Activated CD8-positive, alpha-beta memory T cell treated with anti-CD3 and anti-CD28 coated beads, Interleukin-2, amount 50 U/mL, for 4 hours (primary cell): ENCODE measurements around the gene PTGES3.
"Not testable (repeated sequence)": the region's sequence is repeated elsewhere in the genome, so short reads cannot be mapped to it uniquely, and the experiment has no call there.

Source experiments
- DNase-seq: peaks from one replicate; pipeline ENCODE4 v3.0.0-alpha.2; 2020

The PTGES3 gene, protein sequence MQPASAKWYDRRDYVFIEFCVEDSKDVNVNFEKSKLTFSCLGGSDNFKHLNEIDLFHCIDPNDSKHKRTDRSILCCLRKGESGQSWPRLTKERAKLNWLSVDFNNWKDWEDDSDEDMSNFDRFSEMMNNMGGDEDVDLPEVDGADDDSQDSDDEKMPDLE

DNA sequence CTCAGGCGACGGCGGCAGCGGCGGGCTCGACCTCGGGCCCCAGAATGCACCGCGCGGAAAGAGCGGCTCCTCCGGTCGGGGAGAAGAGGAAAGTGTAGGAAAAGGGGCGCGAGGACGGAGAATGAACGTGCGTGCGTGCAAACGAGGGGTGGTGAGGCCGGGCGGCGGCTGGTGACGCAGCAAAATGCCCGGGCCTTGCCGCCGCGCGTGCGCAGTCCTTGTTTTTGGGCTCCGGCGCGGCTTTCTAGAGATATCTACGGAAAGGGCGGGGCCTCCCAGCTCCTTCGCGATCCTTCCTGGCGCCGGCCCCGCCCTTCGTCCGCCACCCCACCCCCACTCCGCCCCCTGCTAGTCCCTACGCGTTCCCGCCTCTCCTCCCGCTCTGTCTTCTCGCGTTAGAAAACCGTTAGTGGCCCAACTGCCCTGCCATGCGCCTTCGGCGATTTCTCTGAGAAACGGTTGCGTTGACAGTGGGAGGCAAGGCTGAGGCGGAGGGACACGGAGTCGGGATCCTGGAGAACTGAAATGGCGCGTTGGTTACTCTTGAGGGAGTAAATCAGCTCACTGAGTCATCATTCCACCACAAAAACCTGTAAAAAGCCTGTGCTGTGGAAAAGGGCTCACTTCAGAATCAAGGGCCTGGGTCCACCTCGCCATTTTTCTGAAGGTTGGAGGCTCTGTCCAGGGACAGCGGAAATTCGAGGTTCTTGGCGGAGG lies at the start of gene PTGES3:
Gene PTGES3 (minus strand): TSS at position 156 of the 717 bp plus-strand sequence. CDS start 285 bp downstream, outside the sequence.
- DNase-seq, result peak; percentile 97

DNA sequence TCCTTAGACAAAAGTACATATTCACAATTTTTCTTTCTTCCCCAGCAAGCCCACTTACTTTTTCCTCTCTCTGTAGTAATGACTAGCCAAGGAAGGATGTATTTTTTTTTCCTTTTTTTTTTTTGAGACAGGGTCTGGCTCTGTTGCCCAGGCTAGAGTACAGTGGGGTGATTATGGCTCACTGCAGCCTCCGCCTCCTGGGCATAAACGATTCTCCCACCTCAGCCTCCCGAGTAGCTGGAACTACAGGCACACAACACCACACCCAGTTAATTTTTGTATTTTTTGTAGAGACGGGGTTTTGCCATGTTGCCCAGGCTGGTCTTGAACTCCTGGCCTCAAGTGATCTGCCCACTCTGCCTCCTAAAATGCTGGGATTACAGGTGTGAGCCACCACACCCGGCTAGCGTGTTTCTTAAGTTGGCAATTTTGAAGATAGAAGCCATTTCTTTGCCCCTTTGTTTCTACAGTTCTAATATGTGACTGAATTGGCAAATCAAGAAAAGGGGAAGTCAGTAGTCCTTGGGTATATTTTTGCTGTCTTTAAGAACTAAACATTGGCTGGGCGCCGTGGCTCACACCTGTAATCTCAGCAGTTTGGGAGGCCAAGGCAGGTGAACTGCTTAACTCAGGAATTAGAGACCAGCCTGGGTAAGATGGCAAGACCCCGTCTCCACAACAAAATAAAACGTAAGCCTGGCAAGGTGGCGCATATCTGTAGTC lies 40.2 kb upstream of the PTGES3 start:
- no peak for DNase-seq

DNA sequence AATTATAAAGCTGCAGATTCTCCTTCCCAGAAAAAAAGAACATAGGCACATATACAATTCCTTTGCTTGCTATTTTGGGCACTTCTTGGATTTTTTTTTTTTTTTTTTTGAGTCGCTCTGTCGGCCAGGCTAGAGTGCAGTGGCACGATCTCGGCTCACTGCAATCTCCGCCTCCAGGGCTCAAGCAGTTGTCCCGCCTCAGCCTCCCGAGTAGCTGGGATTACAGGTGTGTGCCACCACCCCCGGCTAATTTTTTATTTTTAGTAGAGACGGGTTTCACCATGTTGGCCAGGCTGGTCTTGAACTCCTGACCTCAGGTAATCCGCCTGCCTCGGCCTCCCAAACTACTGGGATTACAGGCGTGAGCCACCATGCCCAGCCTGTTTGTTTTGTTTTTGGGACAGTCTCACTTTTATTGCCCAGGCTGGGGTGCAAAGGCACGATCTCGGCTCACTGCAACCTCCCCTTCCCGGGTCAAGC lies 38.2 kb upstream of the PTGES3 start:
- not testable (repeated sequence) for DNase-seq

DNA sequence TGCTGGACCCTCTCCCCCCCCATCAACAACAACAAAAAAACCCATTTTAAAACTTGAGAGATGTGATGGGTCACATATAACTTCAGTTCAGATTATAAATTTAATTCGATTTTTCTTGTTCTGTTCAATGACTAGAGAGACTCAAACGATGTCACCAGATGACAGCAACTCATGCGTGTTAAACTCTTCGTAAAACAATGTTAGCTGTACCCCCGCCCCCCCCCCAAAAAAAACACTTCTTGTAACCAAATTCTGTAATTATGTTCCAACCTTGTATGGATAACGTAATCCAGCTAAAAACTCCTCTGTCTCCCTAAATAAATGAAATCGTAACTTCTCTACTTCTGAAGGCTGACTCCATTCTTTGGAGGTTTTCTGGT lies 37.6 kb upstream of the PTGES3 start:
- DNase-seq, result no peak

DNA sequence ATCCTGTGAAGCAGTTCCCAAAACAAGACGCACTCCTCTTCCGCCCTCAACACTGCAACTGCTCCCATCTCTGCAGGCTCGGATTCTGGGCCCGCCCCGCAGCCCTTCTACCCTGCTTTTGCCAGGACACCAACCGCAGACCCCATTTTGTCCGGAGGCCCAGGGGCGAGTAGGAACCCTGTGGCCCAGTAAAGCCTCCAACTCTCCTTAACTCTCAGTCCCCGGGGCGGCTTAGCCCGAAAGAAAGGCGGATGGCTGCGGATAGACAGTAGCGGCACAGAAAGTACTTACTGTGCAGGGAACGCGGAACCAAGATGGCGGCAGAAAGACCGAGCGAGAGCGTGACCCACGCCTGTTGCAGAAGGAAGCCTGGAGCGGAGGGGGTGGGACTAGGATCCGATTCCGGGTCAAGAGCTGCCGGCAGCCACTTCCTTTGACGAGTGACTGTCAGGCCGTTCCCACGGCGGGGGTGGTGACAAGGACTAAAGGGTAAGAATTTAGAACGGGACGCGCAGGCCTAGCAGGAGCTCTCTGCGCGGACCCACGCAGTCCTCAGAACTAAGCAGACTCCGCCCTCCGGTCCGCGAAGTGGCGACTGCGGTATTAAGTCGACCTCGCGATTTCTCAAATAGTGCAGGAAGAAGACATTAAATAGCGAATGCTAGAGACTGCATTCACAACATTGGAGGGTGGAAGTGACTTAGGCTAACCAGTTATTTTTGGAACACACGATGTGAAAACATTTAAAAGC lies 37.1 kb upstream of the PTGES3 start, which contains the start of gene NACA:
Gene NACA (minus strand): TSS at position 328 of the 751 bp plus-strand sequence. CDS start 778 bp downstream, outside the sequence.
- DNase-seq, result peak; percentile 97

DNA sequence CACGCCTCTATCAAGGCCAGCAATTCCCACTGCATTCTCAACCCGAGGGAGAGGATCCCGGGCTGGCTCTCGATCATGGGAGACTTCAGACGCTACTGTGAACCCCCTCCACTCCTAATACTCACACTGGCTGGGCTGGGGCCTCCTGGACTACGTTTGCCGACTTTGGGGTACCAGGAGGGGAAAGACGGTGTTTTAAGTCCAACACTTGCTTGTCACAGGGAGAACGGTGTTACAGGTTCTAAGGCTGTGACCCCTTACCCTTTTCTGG lies 36.6 kb upstream of the PTGES3 start:
- DNase-seq, result no peak

DNA sequence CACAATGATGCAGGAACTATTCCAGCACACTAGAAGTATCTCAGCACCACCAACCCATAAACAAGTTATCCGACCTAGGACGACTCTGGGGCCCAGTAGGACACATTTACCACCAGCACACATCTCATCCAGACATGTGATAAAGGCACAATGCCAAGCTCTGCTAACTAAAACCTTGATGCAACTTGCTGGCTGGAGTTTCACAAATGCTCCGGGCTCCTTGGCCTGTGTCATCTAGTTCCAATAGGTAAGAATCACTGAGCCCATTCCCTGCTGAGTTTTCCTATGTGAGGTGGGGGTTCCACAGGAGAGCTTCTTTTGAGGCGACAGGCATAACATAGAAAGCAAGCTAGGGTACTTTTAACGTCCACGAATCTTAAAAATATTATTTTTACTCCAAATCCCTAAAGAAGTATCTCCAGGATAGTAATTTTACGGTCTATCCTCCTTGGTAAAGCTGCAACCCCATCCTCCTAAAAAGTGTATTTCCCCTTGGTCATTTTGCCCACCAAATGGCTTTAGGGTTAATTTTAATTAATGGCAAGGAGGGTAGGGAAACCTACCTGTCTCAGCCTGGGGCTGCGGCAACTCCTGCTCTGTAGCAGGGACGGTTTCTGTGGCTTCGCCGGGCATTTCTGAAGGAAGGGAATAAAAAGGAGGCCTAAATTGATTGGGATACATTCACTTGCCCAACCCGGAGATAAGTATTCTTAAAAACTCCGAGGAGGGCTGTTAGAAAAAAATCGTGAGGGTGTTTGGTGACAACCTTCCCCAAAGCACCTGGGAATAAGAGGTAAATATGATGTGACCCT lies 36.0 kb upstream of the PTGES3 start:
- DNase-seq, result no peak

DNA sequence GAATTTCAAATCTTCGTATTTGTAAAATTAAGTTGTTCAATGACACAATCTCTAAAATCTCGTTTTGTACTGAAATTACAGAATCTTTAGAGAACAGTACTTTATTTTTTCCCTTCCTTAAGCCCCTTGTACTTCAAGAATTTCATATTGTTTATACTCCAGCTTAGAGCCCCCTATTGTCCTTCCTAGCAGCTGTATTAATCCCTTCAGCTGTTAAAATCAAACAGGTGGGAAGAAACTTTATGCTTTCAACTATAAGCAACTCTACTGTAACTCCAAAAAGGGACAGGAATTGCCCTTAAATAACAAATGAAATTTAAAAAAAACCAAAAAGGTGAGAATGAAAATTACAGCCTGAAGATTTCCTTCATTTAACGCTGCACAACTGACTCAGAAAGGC lies 35.3 kb upstream of the PTGES3 start:
- DNase-seq, result no peak

DNA sequence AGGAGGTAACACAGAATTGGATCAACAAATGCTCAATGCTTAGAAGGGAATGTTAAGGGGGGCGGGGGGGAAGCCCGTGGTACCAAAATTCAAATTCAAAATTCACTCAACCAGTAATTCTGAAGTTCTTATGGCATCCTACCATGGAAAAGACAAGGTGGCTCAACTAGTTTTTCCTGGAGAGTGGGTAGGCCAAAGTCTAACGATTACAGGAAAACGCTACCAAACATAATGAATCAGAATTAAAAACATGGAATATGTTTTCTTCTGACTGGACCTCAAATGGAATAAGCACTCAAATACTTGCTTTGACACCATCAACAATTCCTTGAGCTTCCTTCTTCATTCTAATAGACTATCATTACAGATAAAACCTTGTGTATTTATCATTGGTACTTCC lies 34.7 kb upstream of the PTGES3 start:
- no peak for DNase-seq

DNA sequence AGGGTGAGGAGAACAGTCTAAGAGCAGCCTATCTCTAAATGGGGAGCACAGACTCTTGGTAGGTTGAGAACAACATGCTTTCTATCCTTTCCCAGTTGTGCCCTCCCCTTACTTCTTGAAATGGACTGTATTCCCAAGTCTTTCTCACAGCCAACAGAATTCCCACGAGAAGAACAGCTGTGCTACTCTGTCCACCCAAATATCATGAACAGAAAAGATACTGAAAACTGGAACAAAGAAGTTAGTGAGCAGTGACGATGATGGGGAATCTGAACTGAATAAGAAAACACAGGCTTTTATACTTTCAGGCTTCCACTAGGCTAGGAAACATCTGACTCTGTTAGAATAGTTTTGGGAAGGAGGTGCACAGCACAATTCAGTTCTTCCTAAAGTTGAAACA lies 33.6 kb upstream of the PTGES3 start:
- DNase-seq, result no peak

DNA sequence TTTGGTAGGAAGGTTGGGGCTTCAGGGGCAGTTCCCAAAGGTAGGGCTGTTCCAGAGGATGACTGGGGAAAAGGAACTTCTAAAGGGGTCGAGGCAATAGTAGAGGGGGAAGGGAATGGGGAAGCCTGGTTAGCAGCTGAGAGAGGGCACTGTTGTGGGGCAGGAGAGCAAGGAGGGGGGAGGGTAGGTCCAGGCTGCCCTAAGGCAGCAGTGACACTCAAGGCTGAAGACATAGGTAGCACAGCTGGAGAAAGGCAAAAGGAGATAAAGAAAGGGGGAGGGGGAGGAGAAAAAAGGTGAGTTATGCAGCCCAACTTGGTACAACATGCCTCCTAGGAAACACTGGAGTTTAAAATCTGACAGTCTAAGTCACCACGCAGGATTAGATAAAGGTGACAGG lies 33.1 kb upstream of the PTGES3 start:
- no peak for DNase-seq

DNA sequence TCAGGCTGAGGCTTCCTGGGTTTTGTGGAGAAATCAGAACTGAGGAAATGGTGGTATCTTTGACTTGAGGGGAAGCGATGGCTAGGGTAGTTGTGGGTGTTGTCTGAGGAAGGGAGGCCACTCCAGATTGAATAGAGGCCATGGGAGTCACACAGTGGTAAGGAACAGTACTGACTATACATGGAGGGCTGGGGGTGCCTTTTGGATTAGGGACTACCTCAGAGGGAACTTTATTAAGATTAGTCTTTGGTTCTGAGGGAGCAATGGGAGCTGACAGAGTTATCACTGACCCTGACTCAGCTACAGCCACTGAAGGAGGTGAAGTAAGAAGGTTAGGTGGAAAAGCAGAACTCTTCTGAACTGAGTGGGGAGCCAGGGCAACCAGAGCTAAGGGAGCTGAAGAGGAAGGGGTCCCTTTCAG lies 32.7 kb upstream of the PTGES3 start:
- DNase-seq, result no peak

DNA sequence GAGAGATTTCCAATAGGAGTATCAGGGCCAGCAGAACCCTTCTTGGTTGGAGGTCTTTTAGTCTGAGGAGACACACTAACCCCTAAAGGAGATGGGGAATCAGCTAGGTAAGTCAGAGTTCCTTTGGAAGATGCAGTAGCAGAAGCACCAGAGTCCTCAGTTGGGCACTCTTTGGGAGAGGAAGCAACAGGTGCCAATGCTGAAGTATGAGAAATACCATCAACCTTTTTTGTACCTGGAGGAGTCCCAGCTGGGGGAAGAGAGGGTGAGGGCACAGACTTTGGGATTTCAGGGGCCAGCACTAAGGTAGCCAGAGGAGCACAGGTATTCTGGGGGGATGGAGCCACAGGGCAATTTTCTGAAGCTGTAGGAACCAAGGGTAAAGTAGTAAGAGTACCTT lies 31.0 kb upstream of the PTGES3 start:
- DNase-seq, result no peak

DNA sequence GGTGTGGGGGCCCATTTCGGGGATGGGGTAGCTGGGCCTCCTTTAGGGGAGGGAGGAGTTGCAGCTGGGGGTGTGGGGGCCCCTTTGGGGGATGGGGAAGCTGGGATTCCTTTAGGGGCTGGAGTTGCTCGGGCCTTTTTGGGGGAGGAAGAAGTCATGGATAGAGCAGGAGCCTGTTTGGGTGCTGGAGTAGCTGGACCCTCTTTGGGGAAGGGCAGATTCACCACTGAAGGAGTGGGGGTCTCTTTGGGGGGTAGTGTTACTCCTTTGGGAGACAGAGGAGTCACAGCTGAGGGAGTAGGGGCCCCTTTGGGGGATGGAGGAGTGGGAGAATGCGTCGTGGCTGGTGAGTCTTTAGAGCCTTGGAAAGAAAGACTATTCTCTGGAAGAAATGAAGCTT lies 30.6 kb upstream of the PTGES3 start:
- DNase-seq, result no peak

DNA sequence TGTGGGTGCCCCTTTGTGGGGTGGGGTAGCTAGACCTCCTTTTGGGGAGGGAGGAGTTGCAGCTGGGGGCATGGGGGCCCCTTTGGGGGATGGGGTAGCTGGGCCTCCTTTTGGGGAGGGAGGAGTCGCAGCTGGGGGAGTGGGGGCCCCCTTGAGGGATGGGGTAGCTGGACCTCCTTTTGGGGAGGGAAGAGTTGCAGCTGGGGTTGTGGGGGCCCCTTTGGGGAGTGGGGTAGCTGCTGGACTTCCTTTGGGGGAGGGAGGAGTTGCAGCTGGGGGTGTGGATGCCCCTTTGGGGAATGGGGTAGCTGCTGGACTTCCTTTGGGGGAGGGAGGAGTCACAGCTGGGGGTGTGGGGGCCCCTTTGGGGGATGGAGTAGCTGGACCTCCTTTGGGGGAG lies 30.1 kb upstream of the PTGES3 start:
- DNase-seq, result no peak

DNA sequence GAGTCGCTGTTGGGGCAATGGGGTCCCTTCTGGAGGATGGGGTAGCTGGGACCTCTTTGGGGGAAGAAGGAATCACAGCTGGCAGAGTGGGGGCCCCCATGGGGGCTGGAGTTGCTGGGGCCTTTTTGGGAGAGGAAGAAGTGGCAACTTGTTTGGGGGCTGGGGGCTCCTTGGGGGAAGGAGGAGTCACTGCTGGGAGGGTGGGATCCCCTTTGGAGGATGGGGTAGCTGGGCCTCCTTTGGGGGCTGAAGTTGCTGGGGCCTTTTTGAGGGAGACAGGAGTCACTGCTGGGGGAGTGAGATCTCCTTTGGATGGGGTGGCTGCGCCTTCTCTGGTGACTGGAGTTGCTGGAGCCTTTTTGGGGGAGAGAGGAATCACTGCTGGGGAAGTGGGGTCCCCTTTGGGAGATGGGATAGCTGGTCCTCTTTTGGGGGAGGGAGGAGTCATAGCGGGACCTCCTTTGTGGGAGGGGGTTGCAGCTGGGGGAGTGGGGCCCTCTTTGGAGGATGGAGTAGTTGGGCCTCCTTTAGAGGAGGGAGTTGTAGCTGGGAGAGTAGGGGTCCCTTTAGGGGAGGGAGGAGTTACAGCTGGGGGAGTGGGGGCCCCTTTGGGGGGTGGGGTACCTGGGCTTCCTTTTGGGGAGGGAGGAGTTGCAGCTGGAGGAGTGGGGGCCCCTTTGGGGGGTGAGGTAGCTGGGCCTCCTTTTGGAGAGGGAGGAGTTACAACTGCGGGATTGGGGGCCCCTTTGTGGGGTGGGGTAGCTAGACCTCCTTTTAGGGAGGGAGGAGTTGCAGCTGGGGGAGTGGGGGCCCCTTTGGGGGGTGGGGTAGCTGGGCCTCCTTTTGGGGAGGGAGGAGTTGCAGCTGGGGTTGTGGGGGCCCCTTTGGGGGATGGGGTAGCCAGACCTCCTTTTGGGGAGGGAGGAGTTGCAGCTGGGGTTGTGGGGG lies 29.1 kb upstream of the PTGES3 start:
- DNase-seq, result no peak

DNA sequence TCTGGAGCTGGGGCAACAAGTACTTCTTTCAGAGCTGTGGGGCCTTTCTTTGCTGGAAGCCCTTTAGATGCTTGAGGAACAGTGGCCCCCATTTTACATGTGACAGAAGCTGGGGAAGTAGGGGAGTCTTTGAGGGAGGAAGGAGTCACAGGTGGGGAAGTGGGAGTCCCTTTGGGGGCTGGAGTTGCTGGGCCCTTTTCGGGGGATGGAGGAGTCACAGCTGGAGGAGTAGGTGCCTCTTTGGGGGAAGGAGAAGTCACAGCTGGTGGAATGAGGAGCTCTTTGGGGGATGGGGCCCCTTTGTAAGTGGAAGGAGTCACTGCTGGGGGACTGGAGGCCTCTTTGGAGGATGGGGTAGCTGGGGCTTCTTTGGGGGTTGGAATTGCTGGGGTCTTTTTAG lies 28.4 kb upstream of the PTGES3 start:
- no peak for DNase-seq

DNA sequence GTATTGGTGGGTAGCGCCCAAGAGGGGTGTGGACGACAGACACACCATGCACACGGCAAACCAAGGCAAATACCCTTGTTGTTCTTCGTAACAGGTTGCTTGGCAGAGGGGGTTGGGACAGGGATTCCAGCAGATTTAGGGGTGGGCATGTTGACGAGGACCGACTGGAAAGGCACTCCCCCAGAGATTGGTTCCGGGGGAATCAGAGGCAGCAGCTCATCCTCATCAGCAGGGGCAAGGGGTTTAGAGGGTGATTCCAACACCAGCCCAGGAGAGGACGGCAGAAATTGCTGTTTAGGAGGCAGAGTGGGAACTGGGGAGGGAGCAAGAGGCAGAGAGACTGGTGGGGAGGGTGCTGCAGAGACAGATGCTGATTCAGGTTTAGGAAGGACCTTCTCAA lies 27.7 kb upstream of the PTGES3 start:
- no peak for DNase-seq

DNA sequence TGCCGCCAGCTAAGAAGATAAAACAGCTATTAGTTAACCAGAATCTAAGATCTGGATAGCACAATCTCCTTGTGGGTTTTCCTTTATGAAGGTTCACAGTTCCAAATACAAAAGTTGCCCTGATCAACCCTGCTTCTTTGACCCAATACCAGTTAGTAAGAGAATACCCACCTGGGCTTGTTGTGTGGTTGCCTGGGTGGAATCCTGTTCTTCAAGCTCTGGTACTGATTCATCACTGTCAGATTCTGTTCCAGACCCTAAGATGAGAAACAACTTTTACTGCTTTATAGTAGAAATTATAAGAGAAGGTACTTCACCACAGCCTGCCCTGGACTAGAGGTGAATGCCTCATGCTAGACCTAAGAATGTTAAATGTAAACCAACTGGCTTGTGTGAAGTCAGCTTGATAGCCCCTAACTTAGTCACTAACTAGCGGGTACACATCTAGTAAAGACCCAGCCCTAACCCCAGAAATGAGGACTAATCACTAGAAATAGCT lies 26.4 kb upstream of the PTGES3 start:
- DNase-seq, result no peak

DNA sequence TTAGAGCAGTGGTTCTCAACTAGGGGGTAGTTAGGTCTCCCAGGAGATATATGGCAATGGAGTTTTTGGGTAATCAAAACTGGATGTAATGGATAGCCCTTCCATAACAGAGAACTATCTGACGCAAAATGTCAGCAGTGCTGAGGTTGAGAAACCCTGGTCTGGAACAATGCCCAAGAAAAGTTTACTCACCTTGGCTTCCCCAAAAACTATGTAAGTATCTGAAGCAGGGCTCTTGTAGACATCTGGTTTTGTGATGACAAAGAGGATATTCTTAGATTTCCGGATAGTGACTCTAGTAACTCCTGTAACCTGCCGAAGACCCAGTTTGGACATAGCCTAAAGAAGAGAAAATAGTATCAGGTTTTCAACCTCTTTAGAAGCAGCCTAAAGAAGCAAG lies 25.3 kb upstream of the PTGES3 start:
- no peak for DNase-seq

DNA sequence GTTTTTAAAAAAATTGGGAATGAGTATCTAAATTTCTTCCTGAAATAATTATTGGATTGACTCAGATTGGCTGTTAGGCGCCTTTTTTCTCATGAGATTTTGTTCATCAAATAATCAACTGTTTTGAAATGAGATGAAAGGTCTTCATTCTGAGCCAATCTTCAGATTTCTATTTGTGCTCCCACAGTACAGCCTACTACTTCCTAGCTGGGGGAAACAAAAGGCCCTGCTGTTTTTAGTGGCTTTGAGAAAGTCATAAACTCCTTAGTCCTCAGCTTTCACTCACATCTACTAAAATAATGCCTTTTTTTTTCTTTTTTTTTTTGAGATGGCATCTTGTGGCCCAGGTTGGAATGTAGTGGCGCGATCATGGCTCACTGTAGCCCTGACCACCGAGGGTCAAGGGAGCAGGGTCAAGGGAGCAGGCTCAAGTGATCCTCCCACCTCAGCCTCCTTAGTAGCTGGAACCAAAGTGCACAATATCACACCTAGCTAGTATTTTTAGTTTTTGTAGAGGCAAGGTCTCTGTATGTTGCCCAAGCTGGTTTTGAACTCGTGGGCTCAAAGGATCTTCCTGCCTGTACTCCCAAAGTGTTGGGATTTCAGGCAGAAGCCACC lies 21.8 kb upstream of the PTGES3 start:
- DNase-seq, result no peak
